ENCODE results near the gene ANKRD52. TPM values are rescaled to one million over a fixed set of nuclear protein-coding genes. Genes with fewer than 3 reads are reported as not detected.

Gene ANKRD52
- total and polyA plus RNA-seq, 10 of the 15 experiments (the other 5 are each of a cell fraction or from before 2014, with no cell fraction given), result 0.90 to 55.3 (median 16.1) TPM

DNA sequence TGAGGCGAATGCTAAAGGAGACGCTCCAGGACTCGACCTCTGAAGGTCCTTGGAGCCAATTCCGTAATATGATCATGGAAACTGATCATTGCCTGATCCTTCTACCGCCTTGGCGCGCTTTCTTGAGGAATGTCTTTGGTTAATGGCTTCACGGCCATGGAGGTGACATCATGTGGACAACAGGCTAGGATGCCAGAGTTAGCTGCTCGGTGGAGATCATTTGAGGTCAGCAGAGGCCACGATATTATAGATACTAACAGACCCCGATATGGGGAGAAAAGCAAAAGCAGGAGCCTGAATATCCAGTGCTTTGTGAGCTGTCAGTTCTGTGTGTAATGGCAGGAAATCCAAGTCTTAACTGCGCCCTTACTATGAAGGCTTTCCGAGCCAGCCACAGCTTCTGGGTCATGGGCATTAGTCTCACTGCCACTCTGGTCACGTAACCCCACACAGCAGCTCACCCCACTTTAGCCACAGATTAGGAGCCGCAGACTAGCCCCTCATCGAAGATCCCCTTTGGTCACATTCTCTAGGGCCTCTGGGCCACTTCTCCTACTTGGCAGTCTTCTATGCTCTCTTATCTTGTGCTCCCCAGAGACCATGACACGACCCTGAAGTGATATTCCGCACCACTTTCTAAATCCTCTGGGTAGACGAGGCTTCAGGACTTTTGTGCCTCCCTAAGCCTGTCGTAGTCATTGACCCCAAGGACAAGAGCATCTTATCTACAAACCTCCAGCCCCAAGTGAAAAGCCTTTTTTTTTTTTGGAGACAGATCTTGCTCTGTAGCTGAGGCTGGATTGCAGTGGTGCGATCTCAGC lies 42.7 kb upstream of the ANKRD52 start (continued):
- TF ChIP-seq, protein P1, sequence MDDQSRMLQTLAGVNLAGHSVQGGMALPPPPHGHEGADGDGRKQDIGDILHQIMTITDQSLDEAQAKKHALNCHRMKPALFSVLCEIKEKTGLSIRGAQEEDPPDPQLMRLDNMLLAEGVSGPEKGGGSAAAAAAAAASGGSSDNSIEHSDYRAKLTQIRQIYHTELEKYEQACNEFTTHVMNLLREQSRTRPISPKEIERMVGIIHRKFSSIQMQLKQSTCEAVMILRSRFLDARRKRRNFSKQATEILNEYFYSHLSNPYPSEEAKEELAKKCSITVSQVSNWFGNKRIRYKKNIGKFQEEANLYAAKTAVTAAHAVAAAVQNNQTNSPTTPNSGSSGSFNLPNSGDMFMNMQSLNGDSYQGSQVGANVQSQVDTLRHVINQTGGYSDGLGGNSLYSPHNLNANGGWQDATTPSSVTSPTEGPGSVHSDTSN (IDR thresholded peaks at IDR 0.05; ENCODE audit: insufficient replicate concordance, low read depth, low read length), result no peak
- no peak for TF ChIP-seq MXI1 (IDR thresholded peaks at IDR 0.05; ENCODE audit: low read depth, low read length)
- TF ChIP-seq MTA3 (IDR thresholded peaks at IDR 0.05; ENCODE audit: borderline replicate concordance, low read length), result no peak
- TF ChIP-seq ZZZ3 (IDR thresholded peaks at IDR 0.05; ENCODE audit: control insufficient read depth, insufficient read length, low read depth), result no peak
- no peak for TF ChIP-seq NBN (IDR thresholded peaks at IDR 0.05)
- TF ChIP-seq HDGF (IDR thresholded peaks at IDR 0.05), result no peak
- no peak for TF ChIP-seq ZNF622 (IDR thresholded peaks at IDR 0.05)
- TF ChIP-seq EP300 (IDR thresholded peaks at IDR 0.05; ENCODE audit: borderline replicate concordance in 1 of 2, control insufficient read depth in 1 of 2, low read depth in 2 of 2, low read length in 2 of 2), result no peak
- no peak for TF ChIP-seq NR2C2 (IDR thresholded peaks at IDR 0.05; ENCODE audit: borderline replicate concordance, control insufficient read depth, insufficient read length, low read depth)
- no peak for TF ChIP-seq IRF4 (IDR thresholded peaks at IDR 0.05; ENCODE audit: low read depth, low read length)
- TF ChIP-seq ASH2L (IDR thresholded peaks at IDR 0.05; ENCODE audit: borderline replicate concordance, low read depth), result no peak
- no peak for TF ChIP-seq TCF3 (IDR thresholded peaks at IDR 0.05; ENCODE audit: borderline replicate concordance, insufficient read depth, low read depth, low read length)
- peak; percentile 84 for TF ChIP-seq NR2C1 (IDR thresholded peaks at IDR 0.05)
- TF ChIP-seq, protein P2, sequence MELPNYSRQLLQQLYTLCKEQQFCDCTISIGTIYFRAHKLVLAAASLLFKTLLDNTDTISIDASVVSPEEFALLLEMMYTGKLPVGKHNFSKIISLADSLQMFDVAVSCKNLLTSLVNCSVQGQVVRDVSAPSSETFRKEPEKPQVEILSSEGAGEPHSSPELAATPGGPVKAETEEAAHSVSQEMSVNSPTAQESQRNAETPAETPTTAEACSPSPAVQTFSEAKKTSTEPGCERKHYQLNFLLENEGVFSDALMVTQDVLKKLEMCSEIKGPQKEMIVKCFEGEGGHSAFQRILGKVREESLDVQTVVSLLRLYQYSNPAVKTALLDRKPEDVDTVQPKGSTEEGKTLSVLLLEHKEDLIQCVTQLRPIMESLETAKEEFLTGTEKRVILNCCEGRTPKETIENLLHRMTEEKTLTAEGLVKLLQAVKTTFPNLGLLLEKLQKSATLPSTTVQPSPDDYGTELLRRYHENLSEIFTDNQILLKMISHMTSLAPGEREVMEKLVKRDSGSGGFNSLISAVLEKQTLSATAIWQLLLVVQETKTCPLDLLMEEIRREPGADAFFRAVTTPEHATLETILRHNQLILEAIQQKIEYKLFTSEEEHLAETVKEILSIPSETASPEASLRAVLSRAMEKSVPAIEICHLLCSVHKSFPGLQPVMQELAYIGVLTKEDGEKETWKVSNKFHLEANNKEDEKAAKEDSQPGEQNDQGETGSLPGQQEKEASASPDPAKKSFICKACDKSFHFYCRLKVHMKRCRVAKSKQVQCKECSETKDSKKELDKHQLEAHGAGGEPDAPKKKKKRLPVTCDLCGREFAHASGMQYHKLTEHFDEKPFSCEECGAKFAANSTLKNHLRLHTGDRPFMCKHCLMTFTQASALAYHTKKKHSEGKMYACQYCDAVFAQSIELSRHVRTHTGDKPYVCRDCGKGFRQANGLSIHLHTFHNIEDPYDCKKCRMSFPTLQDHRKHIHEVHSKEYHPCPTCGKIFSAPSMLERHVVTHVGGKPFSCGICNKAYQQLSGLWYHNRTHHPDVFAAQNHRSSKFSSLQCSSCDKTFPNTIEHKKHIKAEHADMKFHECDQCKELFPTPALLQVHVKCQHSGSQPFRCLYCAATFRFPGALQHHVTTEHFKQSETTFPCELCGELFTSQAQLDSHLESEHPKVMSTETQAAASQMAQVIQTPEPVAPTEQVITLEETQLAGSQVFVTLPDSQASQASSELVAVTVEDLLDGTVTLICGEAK (IDR thresholded peaks at IDR 0.05; ENCODE audit: borderline replicate concordance), result peak; percentile 74; the same call in 1 of the 2 replicates
- TF ChIP-seq, protein P3, sequence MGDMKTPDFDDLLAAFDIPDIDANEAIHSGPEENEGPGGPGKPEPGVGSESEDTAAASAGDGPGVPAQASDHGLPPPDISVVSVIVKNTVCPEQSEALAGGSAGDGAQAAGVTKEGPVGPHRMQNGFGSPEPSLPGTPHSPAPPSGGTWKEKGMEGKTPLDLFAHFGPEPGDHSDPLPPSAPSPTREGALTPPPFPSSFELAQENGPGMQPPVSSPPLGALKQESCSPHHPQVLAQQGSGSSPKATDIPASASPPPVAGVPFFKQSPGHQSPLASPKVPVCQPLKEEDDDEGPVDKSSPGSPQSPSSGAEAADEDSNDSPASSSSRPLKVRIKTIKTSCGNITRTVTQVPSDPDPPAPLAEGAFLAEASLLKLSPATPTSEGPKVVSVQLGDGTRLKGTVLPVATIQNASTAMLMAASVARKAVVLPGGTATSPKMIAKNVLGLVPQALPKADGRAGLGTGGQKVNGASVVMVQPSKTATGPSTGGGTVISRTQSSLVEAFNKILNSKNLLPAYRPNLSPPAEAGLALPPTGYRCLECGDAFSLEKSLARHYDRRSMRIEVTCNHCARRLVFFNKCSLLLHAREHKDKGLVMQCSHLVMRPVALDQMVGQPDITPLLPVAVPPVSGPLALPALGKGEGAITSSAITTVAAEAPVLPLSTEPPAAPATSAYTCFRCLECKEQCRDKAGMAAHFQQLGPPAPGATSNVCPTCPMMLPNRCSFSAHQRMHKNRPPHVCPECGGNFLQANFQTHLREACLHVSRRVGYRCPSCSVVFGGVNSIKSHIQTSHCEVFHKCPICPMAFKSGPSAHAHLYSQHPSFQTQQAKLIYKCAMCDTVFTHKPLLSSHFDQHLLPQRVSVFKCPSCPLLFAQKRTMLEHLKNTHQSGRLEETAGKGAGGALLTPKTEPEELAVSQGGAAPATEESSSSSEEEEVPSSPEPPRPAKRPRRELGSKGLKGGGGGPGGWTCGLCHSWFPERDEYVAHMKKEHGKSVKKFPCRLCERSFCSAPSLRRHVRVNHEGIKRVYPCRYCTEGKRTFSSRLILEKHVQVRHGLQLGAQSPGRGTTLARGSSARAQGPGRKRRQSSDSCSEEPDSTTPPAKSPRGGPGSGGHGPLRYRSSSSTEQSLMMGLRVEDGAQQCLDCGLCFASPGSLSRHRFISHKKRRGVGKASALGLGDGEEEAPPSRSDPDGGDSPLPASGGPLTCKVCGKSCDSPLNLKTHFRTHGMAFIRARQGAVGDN (IDR thresholded peaks at IDR 0.05), result peak; percentile 63
- no peak for TF ChIP-seq CHD4 (IDR thresholded peaks at IDR 0.05)
- TF ChIP-seq, protein P4, sequence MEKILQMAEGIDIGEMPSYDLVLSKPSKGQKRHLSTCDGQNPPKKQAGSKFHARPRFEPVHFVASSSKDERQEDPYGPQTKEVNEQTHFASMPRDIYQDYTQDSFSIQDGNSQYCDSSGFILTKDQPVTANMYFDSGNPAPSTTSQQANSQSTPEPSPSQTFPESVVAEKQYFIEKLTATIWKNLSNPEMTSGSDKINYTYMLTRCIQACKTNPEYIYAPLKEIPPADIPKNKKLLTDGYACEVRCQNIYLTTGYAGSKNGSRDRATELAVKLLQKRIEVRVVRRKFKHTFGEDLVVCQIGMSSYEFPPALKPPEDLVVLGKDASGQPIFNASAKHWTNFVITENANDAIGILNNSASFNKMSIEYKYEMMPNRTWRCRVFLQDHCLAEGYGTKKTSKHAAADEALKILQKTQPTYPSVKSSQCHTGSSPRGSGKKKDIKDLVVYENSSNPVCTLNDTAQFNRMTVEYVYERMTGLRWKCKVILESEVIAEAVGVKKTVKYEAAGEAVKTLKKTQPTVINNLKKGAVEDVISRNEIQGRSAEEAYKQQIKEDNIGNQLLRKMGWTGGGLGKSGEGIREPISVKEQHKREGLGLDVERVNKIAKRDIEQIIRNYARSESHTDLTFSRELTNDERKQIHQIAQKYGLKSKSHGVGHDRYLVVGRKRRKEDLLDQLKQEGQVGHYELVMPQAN (conservative IDR thresholded peaks at IDR 0.05), result no peak; the same call in 1 of the 2 replicates
- TF ChIP-seq SREBF1 (IDR thresholded peaks at IDR 0.05; ENCODE audit: low read length), result no peak

All from GM12878 (cell line).